RPMI8226 (cell line): Measurements from ENCODE around the gene THAP8.
A peak's percentile ranks its signal among the peaks of the same experiment; 100 is the strongest.
"Not testable (repeated sequence)": the region's sequence is repeated elsewhere in the genome, so short reads cannot be mapped to it uniquely, and the experiment has no call there.

Experiments
- DNase-seq: peaks from one replicate; pipeline ENCODE4 v3.0.0-alpha.2; 2015

The THAP8 gene

GRCh38 chr19:36067681-36068080, 13.6 kb upstream of the THAP8 start:
- no peak for DNase-seq

- no peak for DNase-seq
Measured at GRCh38 chr19:36064826-36065225, 10.7 kb upstream of the THAP8 start.

GRCh38 chr19:36061367-36061766, 7.3 kb upstream of the THAP8 start:
- no peak for DNase-seq

- no peak for DNase-seq
Measured at GRCh38 chr19:36060430-36060829, 6.3 kb upstream of the THAP8 start.

- DNase-seq: no peak
Measured at GRCh38 chr19:36059180-36059910, 5.3 kb upstream of the THAP8 start.

GRCh38 chr19:36058481-36059179, 4.5 kb upstream of the THAP8 start:
- DNase-seq: no peak

- DNase-seq: peak; percentile 92
Measured at GRCh38 chr19:36054733-36055686, 925 bp upstream of the THAP8 start, which contains the start of gene WDR62. TSS of gene WDR62 (plus strand) at chr19:36054897. CDS start at chr19:36054972, 75 bp downstream.

GRCh38 chr19:36051637-36052036, 2.4 kb downstream of the THAP8 start:
- no peak for DNase-seq

GRCh38 chr19:36051236-36051635, 2.8 kb downstream of the THAP8 start:
- DNase-seq: no peak

- DNase-seq: no peak
Measured at GRCh38 chr19:36049080-36049698, 4.9 kb downstream of the THAP8 start.

GRCh38 chr19:36047835-36048234, 6.2 kb downstream of the THAP8 start:
- DNase-seq: no peak

GRCh38 chr19:36046443-36047050, 7.5 kb downstream of the THAP8 start:
- no peak for DNase-seq

GRCh38 chr19:36043952-36044351, 10.1 kb downstream of the THAP8 start:
- no peak for DNase-seq

- DNase-seq: no peak
Measured at GRCh38 chr19:36041831-36042230, 12.3 kb downstream of the THAP8 start.

- not testable (repeated sequence) for DNase-seq
Measured at GRCh38 chr19:36041092-36041491, 13.0 kb downstream of the THAP8 start.

GRCh38 chr19:36040495-36040894, 13.6 kb downstream of the THAP8 start:
- DNase-seq: no peak

GRCh38 chr19:36032251-36033104, 21.6 kb downstream of the THAP8 start, which contains the start of gene CLIP3:
TSS of gene CLIP3 (minus strand) at chr19:36032873. CDS start at chr19:36032357, 516 bp downstream.
- DNase-seq: no peak

GRCh38 chr19:36031308-36031707, 22.8 kb downstream of the THAP8 start:
- DNase-seq: no peak

GRCh38 chr19:36030264-36031148, 23.6 kb downstream of the THAP8 start:
- peak; percentile 4 for DNase-seq
